Osteoblast (primary cell): ENCODE measurements around the gene NFYA. TPM values are rescaled to one million over a fixed set of nuclear protein-coding genes. Genes with fewer than 3 reads are reported as not detected.

Experiments
- DNase-seq: peaks from one replicate; pipeline ENCODE4 v3.0.0; 2011; ENCODE audit warnings: low spot score, mixed read lengths; ENCODE audit not compliant: insufficient read length; ENCODE audit errors: missing footprints
- H2AFZ ChIP-seq: 2 replicates; pipeline ENCODE4 v1.6.0; 2011; ENCODE audit warnings: mild to moderate bottlenecking, low read length
- H3K27ac ChIP-seq: 2 replicates; pipeline ENCODE4 v1.5.1; 2011; ENCODE audit warnings: mild to moderate bottlenecking, low read depth, low read length, moderate library complexity
- H3K27me3 ChIP-seq: 2 replicates; pipeline ENCODE4 v1.6.0; 2012; ENCODE audit warnings: mild to moderate bottlenecking, control low read depth, inconsistent platforms, low read length, moderate library complexity; ENCODE audit not compliant: insufficient read depth
- H3K36me3 ChIP-seq: 2 replicates; pipeline ENCODE4 v1.5.1; 2011; ENCODE audit warnings: mild to moderate bottlenecking, low read length, control low read depth, moderate library complexity; ENCODE audit not compliant: insufficient read depth
- H3K4me1 ChIP-seq: 2 replicates; pipeline ENCODE4 v1.5.1; 2011; ENCODE audit warnings: mild to moderate bottlenecking, low read length, control low read depth, moderate library complexity; ENCODE audit not compliant: insufficient read depth
- H3K4me2 ChIP-seq: 2 replicates; pipeline ENCODE4 v1.6.0; 2011; ENCODE audit warnings: mild to moderate bottlenecking, low read length; ENCODE audit not compliant: insufficient read depth
- H3K4me3 ChIP-seq: fragments of 200-600 bp; sonication (generic); 3 replicates; pipeline ENCODE4 v1.5.1; 2012; ENCODE audit warnings: mild to moderate bottlenecking, low read length, inconsistent platforms; ENCODE audit not compliant: insufficient read depth
- H3K79me2 ChIP-seq: 2 replicates; pipeline ENCODE4 v1.6.0; 2012; ENCODE audit warnings: mild to moderate bottlenecking, low read length, control low read depth, inconsistent platforms; ENCODE audit not compliant: insufficient read depth
- H3K9me3 ChIP-seq: 2 replicates; pipeline ENCODE4 v1.5.1; 2011; ENCODE audit warnings: low read depth, low read length, control low read depth
- H4K20me1 ChIP-seq: 2 replicates; pipeline ENCODE4 v1.6.0; 2012; ENCODE audit warnings: mild to moderate bottlenecking, low read length, control low read depth; ENCODE audit not compliant: insufficient read depth
- total RNA-seq: library from RNA; depleted of rRNA; stranded (reverse); fragments of >200 nt; gene quantifications from 2 replicates; pipeline ENCODE4 v1.2.3, GENCODE V29; 2012
- TF ChIP-seq, protein P1 (sequence below): IDR thresholded peaks from 2 replicates; pipeline ENCODE4 v1.5.1; 2011; ENCODE audit warnings: mild to moderate bottlenecking, low read depth, low read length, moderate library complexity; ENCODE audit errors: extremely low read depth

Gene NFYA
- total RNA-seq, 1 donor: 8.0 TPM

DNA sequence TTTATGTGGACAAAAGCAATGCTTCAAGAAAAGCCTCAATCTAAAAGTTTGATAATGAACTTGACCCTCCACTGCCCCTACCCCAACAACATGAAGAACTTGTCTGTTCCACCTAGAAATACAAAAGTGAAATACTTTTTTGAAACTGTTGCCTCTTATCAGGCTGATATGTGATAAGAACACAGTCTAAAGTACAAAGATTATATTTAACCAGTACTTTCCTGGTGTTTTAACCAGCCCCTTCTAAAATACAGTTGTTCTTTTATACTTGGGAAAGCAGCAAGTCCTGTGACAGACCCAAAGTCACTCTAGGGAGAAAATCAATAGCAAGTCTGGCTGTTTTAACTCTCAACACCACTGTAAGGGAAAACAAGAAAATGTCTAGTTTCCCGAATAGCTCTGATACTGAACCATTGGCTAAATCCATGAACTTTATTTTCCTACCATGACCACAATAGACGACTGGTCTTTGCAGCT lies 7.2 kb upstream of the NFYA start:
- no peak overlapping the region for H3K4me3 ChIP-seq
- H2AFZ ChIP-seq: no peak overlapping the region
- no peak overlapping the region for H3K27ac ChIP-seq
- no peaks in the 10 kb centered on the region for H3K9me3 ChIP-seq
- H3K4me2 ChIP-seq: no peak overlapping the region
- H3K36me3 ChIP-seq: peaks cover 2% of the 10 kb centered on the region
- H3K4me1 ChIP-seq: no peaks in the 10 kb centered on the region
- no peaks in the 10 kb centered on the region for H3K79me2 ChIP-seq
- DNase-seq: no peak
- no peaks in the 10 kb centered on the region for H4K20me1 ChIP-seq
- no peaks in the 10 kb centered on the region for H3K27me3 ChIP-seq
- TF ChIP-seq, protein P1, sequence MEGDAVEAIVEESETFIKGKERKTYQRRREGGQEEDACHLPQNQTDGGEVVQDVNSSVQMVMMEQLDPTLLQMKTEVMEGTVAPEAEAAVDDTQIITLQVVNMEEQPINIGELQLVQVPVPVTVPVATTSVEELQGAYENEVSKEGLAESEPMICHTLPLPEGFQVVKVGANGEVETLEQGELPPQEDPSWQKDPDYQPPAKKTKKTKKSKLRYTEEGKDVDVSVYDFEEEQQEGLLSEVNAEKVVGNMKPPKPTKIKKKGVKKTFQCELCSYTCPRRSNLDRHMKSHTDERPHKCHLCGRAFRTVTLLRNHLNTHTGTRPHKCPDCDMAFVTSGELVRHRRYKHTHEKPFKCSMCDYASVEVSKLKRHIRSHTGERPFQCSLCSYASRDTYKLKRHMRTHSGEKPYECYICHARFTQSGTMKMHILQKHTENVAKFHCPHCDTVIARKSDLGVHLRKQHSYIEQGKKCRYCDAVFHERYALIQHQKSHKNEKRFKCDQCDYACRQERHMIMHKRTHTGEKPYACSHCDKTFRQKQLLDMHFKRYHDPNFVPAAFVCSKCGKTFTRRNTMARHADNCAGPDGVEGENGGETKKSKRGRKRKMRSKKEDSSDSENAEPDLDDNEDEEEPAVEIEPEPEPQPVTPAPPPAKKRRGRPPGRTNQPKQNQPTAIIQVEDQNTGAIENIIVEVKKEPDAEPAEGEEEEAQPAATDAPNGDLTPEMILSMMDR: no peak

GRCh38 chr6:41066867-41067304 lies 5.9 kb upstream of the NFYA start:
- Histone ChIP-seq H3K4me3 (no peak overlapping the region), H3K4me1 (peaks cover 5% of the 10 kb centered on the region), H2AFZ (no peak overlapping the region), H3K27me3 (no peaks in the 10 kb centered on the region), H3K27ac (no peak overlapping the region), H3K4me2 (no peak overlapping the region), H3K79me2 (no peaks in the 10 kb centered on the region), H4K20me1 (no peaks in the 10 kb centered on the region), H3K36me3 (peaks cover 2% of the 10 kb centered on the region), H3K9me3 (no peaks in the 10 kb centered on the region)
- TF ChIP-seq, protein P1: peak; percentile 88
- DNase-seq: no peak

- Histone ChIP-seq H3K27ac (peak overlapping the region; percentile 94), H4K20me1 (peaks cover 7% of the 10 kb centered on the region), H3K9me3 (no peaks in the 10 kb centered on the region), H3K4me3 (peak overlapping the region; percentile 87), H2AFZ (peak overlapping the region; percentile 95), H3K79me2 (peaks cover 29% of the 10 kb centered on the region), H3K4me2 (peak overlapping the region; percentile 94), H3K4me1 (peaks cover 21% of the 10 kb centered on the region), H3K27me3 (no peaks in the 10 kb centered on the region), H3K36me3 (peaks cover 2% of the 10 kb centered on the region)
- peak; percentile 42 for DNase-seq
- TF ChIP-seq, protein P1: no peak
Observed at GRCh38 chr6:41071501-41071922, 1.3 kb upstream of the NFYA start.

DNA sequence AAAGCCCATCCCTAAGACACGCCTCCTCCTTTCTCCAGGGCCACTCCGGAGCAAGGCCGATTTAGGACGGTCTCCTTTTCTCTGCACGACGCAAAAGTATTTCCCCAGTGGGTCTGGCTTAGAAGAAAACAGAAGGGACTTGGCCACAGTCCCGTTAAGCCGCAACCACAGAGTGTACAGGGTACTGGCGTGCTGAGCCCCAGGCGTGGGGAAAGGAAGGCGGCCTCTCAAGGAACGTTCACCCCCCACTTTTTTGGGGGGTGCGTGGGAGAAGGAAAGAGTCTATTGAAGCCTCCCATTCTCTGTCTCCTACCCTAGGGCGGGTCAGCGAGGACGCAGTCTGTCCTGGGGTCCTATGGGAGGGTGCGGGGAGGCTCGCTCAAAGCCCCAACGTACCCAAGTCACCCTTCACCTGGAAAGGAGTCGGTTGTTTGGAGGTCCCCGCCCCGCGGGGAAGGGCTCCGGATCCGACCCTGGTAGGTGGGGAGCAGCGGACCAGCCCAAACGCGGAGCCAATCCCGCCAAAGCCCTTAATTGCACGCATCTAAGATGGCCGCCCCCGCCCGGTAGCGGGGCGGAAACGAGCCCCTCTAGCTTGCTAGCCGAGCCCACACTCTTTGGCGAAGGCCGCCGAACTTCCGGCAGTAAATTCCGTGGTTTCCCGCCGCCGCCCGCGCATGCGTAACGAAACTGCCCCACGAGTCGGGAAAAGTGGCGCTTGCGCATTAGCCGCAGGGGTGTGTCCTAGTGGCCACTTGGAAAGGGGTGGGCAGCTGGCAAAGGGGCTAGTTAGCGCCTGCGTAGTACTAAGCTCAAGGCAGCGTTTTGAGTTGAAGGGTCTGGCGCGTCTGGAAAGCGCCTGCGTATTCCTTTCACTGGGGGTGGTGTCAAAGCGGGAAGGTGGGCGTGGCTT lies 595 bp upstream of the NFYA start, which contains the start of gene OARD1:
OARD1 (minus strand) TSS at position 434 of the 913 bp plus-strand sequence. CDS start 722 bp downstream, outside the sequence.
- TF ChIP-seq, protein P1: no peak
- H3K4me1 ChIP-seq: peaks cover 21% of the 10 kb centered on the region
- H3K4me3 ChIP-seq: peak within 1 kb of the TSS; percentile 87
- peaks cover 2% of the 10 kb centered on the region for H3K36me3 ChIP-seq
- no peaks in the 10 kb centered on the region for H3K27me3 ChIP-seq
- peak; percentile 97 for DNase-seq
- H2AFZ ChIP-seq: peak within 1 kb of the TSS; percentile 95
- peaks cover 7% of the 10 kb centered on the region for H4K20me1 ChIP-seq
- peak within 1 kb of the TSS; percentile 94 for H3K27ac ChIP-seq
- no peaks in the 10 kb centered on the region for H3K9me3 ChIP-seq
- peaks cover 35% of the 10 kb centered on the region for H3K79me2 ChIP-seq
- H3K4me2 ChIP-seq: peak within 1 kb of the TSS; percentile 100
